Stimulated activated naive CD4-positive, alpha-beta T cell (primary cell): ENCODE measurements around the gene POLR3E.

ENCODE experiments used
- DNase-seq, 6 experiments: peaks; one replicate each; lab custom pipeline; 2025; lab: John Stamatoyannopoulos, UW

POLR3E gene

GRCh38 chr16:22317001-22317530 is 19.9 kb downstream of the POLR3E start:
- DNase-seq, result no peak

- no peak for DNase-seq
These were observed 20.4 kb downstream of the POLR3E start for GRCh38 chr16:22317625-22318024.

- peak in 5 of 6 experiments; percentile 31 to 59 (median 44) for DNase-seq
These were observed 21.6 kb downstream of the POLR3E start for GRCh38 chr16:22318690-22319358.

- no peak for DNase-seq
These were observed 23.5 kb downstream of the POLR3E start for GRCh38 chr16:22320572-22321339.

- DNase-seq, result peak; percentile 55 to 82 (median 66)
These were observed 24.3 kb downstream of the POLR3E start for GRCh38 chr16:22321340-22322001.

- no peak for DNase-seq
These were observed 24.8 kb downstream of the POLR3E start for GRCh38 chr16:22322021-22322471.

- DNase-seq, result no peak
These were observed 25.5 kb downstream of the POLR3E start for GRCh38 chr16:22322741-22323140.

- DNase-seq, result no peak
These were observed 26.2 kb downstream of the POLR3E start for GRCh38 chr16:22323173-22323958.

GRCh38 chr16:22323959-22324786 is 27.0 kb downstream of the POLR3E start:
- DNase-seq, result no peak

- DNase-seq, result no peak
These were observed 27.8 kb downstream of the POLR3E start for GRCh38 chr16:22324787-22325597.

- no peak for DNase-seq
These were observed 28.6 kb downstream of the POLR3E start for GRCh38 chr16:22325598-22326368.

GRCh38 chr16:22326369-22326652 is 29.1 kb downstream of the POLR3E start:
- DNase-seq, result no peak

GRCh38 chr16:22326771-22327445 is 29.7 kb downstream of the POLR3E start:
- no peak for DNase-seq

- DNase-seq, result no peak
These were observed 30.2 kb downstream of the POLR3E start for GRCh38 chr16:22327446-22327775.

- no peak for DNase-seq
These were observed 31.0 kb downstream of the POLR3E start for GRCh38 chr16:22328081-22328725.

GRCh38 chr16:22329199-22329695 is 32.0 kb downstream of the POLR3E start:
- no peak for DNase-seq

GRCh38 chr16:22330326-22330725 is 33.1 kb downstream of the POLR3E start:
- DNase-seq, result no peak

- no peak for DNase-seq
These were observed 36.3 kb downstream of the POLR3E start for GRCh38 chr16:22333457-22333994.
